Regular cardiac myocyte (primary cell): Measurements from ENCODE around the gene MRPS18A. TPM values are rescaled to one million over a fixed set of nuclear protein-coding genes. Genes with fewer than 3 reads are reported as not detected.

Experiments used
- total RNA-seq: library from RNA; depleted of rRNA; stranded (reverse); fragments of >200 nt; gene quantifications from 2 replicates; pipeline ENCODE4 v1.2.3, GENCODE V29; 2014

Gene MRPS18A
- 27.3 and 43.5 TPM in 2 replicates for total RNA-seq

DNA sequence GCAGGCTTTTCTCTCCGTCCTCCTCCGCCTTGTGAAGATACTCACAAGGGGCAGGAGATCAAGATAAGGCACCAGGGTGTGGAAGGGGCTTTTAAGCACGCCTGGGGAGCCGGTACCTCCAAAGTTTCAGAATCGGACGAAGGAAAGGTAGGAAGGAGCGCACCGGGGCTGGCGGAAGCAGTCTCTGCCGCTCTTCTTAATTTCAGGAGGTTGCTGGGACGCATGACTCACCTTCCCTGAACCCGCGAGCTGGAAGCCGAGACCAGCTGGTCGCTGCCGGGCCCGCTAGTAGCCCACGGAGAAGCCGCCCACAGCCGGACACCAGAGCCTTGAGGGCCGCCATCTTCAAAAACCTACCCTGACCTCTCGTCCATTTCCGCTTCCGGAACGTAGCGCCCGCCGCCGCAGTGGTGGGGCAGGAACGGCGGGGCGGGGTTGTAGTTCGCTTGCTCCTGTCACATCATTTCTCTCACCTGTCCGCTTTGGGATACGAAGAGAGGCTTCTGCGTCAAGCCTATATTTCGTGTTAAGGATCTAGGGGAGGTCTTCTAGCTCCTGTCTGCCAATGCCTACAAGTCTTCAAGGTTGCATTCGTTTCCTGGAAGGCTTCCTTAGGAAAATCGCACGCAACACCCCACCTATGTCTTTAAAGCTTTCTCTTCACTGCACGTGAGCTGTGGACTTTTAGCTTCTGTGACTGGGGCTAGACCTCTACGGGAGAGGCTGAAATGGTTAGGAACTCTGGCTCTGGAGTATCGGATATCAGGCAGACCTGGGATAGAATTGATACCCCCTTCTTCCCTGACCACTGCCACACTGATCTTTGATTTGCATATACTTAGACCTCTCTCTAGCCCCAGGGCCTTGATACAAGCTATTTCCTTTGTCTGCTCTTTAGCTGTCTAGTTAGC lies at the start of gene MRPS18A:
Gene MRPS18A (minus strand): TSS at position 355 of the 911 bp plus-strand sequence. CDS start 12 bp downstream, at position 343.

DNA sequence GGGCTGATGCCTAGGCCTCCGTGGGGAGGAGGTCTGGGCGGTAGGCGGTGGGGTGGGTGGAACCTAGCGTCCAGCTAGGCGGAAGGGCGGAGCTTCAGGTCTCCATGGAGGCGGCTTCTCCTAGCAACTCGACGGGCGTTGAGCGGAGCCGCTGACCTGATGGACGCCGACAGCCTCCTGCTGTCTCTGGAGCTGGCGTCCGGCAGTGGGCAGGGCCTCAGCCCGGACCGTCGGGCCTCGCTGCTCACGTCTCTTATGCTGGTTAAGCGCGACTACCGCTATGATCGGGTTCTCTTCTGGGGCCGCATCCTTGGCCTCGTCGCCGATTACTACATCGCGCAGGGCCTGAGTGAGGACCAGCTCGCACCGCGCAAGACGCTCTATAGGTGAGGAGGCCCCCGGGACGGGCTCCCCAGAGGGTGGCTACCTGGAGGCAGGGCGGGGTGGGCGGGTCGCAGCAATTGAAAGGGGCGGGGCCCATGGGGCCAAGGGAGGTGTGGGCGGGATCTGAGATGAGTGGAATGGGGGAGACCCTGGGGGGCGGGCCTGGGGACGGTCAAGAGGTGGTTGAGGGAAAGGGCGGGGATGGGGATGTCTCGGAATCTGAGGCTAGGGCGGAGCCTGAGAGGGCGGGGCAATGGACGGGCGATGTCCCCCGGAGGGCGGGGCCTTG lies 42.5 kb downstream of the MRPS18A start, which contains the start of gene RSPH9:
Gene RSPH9 (plus strand): TSS at position 97 of the 673 bp plus-strand sequence. CDS start 63 bp downstream, at position 160.

DNA sequence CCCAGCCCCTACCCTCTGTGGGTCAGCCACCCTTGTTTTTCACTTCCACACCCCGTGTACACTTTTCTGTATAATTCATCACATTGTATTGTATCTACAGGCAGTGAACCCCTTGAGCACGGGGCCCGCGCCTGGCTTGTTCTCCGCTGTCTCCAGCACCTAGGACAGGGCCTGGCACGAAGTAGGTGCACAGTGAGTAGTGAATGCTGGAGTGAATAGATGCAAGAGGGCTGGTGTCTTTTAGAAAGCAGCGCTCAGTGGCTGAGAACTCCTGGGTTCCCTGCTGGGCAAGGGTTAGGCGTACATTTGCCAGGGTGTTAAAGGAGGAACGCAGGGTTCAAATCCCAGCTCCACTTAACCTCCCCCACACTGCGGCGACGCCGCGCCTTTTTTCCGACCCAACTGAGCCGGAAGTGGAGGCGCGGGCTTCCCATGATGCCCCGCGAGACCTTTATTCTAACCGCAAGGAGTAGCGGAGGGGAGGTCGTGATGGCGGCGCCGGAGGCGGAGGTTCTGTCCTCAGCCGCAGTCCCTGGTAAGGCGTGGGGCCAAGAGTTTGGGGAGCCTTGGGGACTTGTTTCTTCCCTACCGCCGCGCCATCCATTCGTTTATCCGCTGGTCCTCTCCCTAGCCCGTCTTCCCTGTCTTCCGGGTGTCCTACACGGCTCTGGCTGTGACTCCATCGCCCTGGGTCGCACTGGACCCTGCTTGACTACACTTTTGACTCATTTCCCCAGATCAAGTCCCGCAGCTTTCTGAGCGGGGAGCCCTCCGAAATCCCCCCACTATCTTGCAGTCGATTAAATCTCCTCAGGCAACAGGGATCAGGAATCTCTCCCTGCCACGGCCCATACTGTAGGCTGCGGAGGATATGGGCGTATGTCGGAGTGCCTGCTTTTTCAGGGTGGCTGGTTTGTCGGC lies 51.9 kb downstream of the MRPS18A start, which contains the start of gene MAD2L1BP:
Gene MAD2L1BP (plus strand): TSS at position 454 of the 921 bp plus-strand sequence. CDS start 36 bp downstream, at position 490.

DNA sequence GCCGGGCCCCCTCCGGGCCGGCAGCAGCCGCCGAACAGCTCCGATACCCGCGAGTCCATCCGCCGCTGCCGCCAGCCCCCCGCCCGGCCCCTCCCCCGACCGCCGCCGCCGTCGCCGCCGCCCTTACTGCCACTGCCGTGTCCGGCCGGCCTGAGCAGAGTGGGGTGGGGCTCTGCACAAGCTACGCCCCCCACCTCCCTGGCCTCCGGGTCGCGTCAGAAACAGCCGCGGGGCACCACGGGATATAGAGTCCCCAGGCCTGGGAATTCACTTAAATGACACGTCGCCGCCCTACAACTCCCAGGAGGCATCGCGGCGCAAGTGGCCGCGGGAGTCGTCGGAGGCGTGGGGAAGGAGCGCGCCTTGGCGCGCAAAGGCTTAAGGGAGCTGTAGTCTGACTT lies 58.5 kb downstream of the MRPS18A start, which contains the start of gene GTPBP2:
Gene GTPBP2 (minus strand): TSS at position 161 of the 401 bp plus-strand sequence. CDS start 102 bp downstream, at position 59.

Other genes with a start within 250 kb of the MRPS18A start
- gene DLK2, start 232.2 kb downstream of the MRPS18A start, total RNA-seq: 0.19 and 0.28 TPM in 2 replicates
- gene TJAP1, start 210.2 kb downstream of the MRPS18A start, total RNA-seq: 7.6 and 9.0 TPM in 2 replicates
- gene LRRC73, start 177.4 kb downstream of the MRPS18A start, total RNA-seq: 0.19 and 0.56 TPM in 2 replicates
- gene YIPF3, start 170.9 kb downstream of the MRPS18A start, total RNA-seq: 78.0 and 95.0 TPM in 2 replicates
- 24.0 and 39.5 TPM in 2 replicates for gene POLR1C, start 170.7 kb downstream of the MRPS18A start, total RNA-seq
- gene XPO5, start 111.8 kb downstream of the MRPS18A start, total RNA-seq: 21.4 and 28.8 TPM in 2 replicates
- 27.9 and 31.6 TPM in 2 replicates for gene POLH, start 111.6 kb downstream of the MRPS18A start, total RNA-seq
- 38.0 and 59.8 TPM in 2 replicates for gene GTPBP2, start 58.5 kb downstream of the MRPS18A start, total RNA-seq
- 38.0 and 48.5 TPM in 2 replicates for gene MAD2L1BP, start 52.0 kb downstream of the MRPS18A start, total RNA-seq
- 0.58 and 0.85 TPM in 2 replicates for gene RSPH9, start 42.8 kb downstream of the MRPS18A start, total RNA-seq
- 241 and 811 TPM in 2 replicates for gene VEGFA, start 82.4 kb upstream of the MRPS18A start, total RNA-seq